Uterus (tissue), 4 donors: ENCODE results near the gene SF3B2. TPM values are rescaled to one million over a fixed set of nuclear protein-coding genes. Genes with fewer than 3 reads are reported as not detected.
"Not testable (repeated sequence)": the region's sequence is repeated elsewhere in the genome, so short reads cannot be mapped to it uniquely, and the experiment has no call there.

Experiments used
- DNase-seq, 2 donors: peaks; one replicate each; pipeline ENCODE4 v3.0.0-alpha.2; 2019 to 2020
- H3K27ac ChIP-seq, 2 donors: fragments of 200-600 bp; sonication (generic); 1 replicate in 1 of 2; 2 replicates in 1 of 2; pipeline ENCODE4 v1.5.1; 2016 to 2018
- H3K27me3 ChIP-seq, 2 donors: fragments of 200-600 bp; sonication (generic); one replicate each; pipeline ENCODE4 v1.5.1; 2018 to 2019; ENCODE audit warnings: control low read depth in 1 of 2
- H3K36me3 ChIP-seq, 2 donors: fragments of 200-600 bp; sonication (generic); one replicate each; pipeline ENCODE4 v1.5.1; 2019; ENCODE audit warnings: control low read depth in 1 of 2
- H3K4me1 ChIP-seq, 2 donors: fragments of 200-600 bp; sonication (generic); one replicate each; pipeline ENCODE4 v1.5.1; 2018 to 2019; ENCODE audit warnings: control low read depth in 1 of 2
- H3K4me3 ChIP-seq, 2 donors: fragments of 200-600 bp; sonication (generic); 1 replicate in 1 of 2; 2 replicates in 1 of 2; pipeline ENCODE4 v1.5.1; 2018 to 2019; ENCODE audit warnings: mild to moderate bottlenecking in 1 of 2
- H3K9me3 ChIP-seq, 2 donors: fragments of 200-600 bp; sonication (generic); one replicate each; pipeline ENCODE4 v1.5.1; 2019; ENCODE audit warnings: control low read depth in 1 of 2
- POLR2A ChIP-seq, 2 donors: fragments of 450-650 bp; IDR thresholded peaks; one replicate each; pipeline ENCODE4 v1.6.1; 2016; ENCODE audit warnings: antibody characterized with exemption in 2 of 2, mild to moderate bottlenecking in 1 of 2, moderate library complexity in 1 of 2
- intact Hi-C: fragments of 100-400 bp; cut with DNase I; formaldehyde crosslinking; loops from one replicate; pipeline ENCODE4 v1.15.1; 2023; ENCODE audit warnings: low total_unique reads
- total RNA-seq, 4 donors: library from RNA; depleted of rRNA in 3 of 4; stranded (reverse); fragments of >200 nt in 3 of 4; gene quantifications; one replicate each; pipeline versions ENCODE4 v1.1.0 to v1.2.4, GENCODE V29; 2014 to 2023
- TF ChIP-seq, protein P1 (sequence below), 4 experiments: fragments of 200-600 bp in 2 of 4; fragments of 450-650 bp in 2 of 4; sonication (generic) in 2 of 4; IDR thresholded peaks; one replicate each; pipeline ENCODE4 v1.5.1; 2016 to 2019; ENCODE audit warnings: antibody characterized with exemption in 4 of 4, mild to moderate bottlenecking in 2 of 4, moderate library complexity in 1 of 4
- donor health status: DM: yes; HTN: yes; CAD: no.

SF3B2 gene
- total RNA-seq, 4 donors from 2014 or later: 59.9 to 195 (median 106) TPM

DNA sequence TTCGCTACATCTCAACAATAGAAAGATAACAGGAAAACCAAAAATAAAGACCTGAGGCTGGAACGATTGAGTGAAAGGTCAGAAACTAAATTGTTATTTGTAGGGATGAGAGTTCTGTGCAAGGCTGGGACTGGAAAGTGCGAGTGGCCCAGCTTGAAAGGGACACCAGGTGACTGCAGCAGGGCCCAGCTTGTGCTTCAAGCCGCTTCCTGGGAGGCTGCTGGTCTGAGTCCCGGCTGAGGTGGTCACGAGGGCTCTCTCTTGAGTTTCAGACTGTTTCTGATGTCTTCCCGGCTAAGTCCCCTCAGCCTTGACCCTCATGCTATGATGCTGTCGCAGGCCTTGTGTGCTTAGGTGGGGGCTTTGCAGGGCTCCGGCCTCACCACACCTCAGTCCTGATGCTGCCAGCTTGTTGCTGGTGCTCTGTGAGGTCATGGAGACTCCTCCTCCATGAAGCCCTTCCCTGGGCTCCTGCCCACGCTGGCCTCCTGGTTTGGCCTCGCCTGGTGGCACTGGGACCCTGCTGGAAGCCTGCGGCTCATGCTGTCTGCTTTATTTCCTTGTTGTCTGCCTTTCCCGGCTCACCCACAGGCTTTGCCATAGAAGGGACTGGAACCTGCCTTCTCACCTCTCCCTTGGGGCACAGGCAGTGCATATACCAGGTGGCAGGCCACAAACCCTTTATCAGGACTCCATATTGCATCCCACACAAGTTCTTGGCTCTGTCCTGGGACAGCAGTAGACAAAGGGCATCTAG is 45.9 kb upstream of the SF3B2 start:
- Histone ChIP-seq H3K4me3 (no peak overlapping the region), H3K36me3 (no peaks in the 10 kb centered on the region), H3K27ac (no peak overlapping the region), H3K27me3 (no peaks in the 10 kb centered on the region), H3K9me3 (no peaks in the 10 kb centered on the region), H3K4me1 (peaks cover 3 to 8% of the 10 kb centered on the region in 2 donors)
- no peak for DNase-seq
- intact Hi-C loops: no loop called here
- TF ChIP-seq, protein P1, sequence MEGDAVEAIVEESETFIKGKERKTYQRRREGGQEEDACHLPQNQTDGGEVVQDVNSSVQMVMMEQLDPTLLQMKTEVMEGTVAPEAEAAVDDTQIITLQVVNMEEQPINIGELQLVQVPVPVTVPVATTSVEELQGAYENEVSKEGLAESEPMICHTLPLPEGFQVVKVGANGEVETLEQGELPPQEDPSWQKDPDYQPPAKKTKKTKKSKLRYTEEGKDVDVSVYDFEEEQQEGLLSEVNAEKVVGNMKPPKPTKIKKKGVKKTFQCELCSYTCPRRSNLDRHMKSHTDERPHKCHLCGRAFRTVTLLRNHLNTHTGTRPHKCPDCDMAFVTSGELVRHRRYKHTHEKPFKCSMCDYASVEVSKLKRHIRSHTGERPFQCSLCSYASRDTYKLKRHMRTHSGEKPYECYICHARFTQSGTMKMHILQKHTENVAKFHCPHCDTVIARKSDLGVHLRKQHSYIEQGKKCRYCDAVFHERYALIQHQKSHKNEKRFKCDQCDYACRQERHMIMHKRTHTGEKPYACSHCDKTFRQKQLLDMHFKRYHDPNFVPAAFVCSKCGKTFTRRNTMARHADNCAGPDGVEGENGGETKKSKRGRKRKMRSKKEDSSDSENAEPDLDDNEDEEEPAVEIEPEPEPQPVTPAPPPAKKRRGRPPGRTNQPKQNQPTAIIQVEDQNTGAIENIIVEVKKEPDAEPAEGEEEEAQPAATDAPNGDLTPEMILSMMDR (IDR thresholded peaks at IDR 0.05): no peak
- no peak for TF ChIP-seq POLR2A (IDR thresholded peaks at IDR 0.05)

DNA sequence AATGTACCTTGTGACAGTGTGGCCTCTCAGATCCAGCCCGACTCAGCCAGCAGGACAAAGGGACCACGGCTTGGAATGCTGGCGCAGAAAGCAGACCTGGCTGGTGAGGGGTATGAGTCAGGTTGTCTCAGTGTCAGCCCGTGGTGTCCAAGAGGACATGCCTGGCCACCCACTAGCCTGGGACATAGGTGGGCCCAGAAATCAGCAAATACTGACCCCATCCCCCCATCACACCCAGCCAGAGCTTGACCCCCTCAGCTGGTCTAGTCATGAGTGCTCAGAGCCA is 45.3 kb upstream of the SF3B2 start:
- Histone ChIP-seq H3K36me3 (no peaks in the 10 kb centered on the region), H3K27ac (no peak overlapping the region), H3K4me1 (peaks cover 3 to 10% of the 10 kb centered on the region in 2 donors), H3K27me3 (no peaks in the 10 kb centered on the region), H3K9me3 (no peaks in the 10 kb centered on the region), H3K4me3 (no peak overlapping the region)
- intact Hi-C loops: no loop called here
- TF ChIP-seq, protein P1 (IDR thresholded peaks at IDR 0.05): no peak
- no peak for TF ChIP-seq POLR2A (IDR thresholded peaks at IDR 0.05)
- no peak for DNase-seq

DNA sequence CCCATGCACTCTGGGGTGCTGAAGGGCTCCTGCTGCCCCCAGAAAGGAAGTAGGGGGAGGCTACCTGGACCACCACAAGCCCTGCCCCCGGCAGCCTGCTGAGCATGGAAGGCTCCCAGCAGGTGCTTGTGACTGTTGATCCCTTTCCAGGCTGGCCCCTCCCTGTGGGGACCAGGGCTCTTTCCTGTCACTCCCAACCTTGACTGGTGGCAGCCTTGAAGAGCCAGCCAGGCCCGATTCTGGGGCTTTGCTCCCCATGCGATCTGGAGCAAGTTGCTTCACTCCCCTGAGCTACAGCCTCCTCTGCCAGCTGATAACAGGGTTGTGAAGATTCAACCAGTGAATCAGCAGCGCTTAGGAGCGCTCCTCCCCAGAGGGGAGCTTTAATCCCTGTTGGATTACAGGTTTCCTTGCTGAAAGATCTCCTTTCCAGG is 44.9 kb upstream of the SF3B2 start:
- no peak overlapping the region for H3K27ac ChIP-seq
- intact Hi-C loops: no loop called here
- no peak for TF ChIP-seq POLR2A (IDR thresholded peaks at IDR 0.05)
- TF ChIP-seq, protein P1 (IDR thresholded peaks at IDR 0.05): no peak

DNA sequence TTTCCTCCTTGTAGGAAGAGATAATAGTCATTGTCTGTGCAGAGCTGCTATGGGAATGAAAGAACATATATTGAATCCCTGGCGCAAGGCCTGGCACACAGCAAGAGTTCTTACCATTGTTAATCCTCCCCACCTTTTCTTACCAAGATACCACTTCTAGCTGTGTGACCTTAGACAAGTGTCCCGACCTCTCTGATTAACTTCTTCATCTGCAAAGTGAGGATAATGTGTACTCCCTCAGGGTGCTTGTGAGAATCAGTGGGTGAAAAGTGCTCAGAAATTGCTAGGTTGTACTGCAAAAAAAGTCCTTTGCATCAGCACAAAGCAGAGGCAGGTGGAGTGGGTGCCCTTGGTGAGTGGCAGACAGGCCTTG is 44.1 kb upstream of the SF3B2 start:
- H3K36me3 ChIP-seq: no peaks in the 10 kb centered on the region
- peaks cover 0 to 9% of the 10 kb centered on the region in 2 donors for H3K27me3 ChIP-seq
- H3K4me1 ChIP-seq: peaks cover 3 to 9% of the 10 kb centered on the region in 2 donors
- no peak for DNase-seq
- TF ChIP-seq, protein P1 (IDR thresholded peaks at IDR 0.05): no peak
- TF ChIP-seq POLR2A (IDR thresholded peaks at IDR 0.05): no peak
- H3K9me3 ChIP-seq: no peaks in the 10 kb centered on the region
- H3K27ac ChIP-seq: no peak overlapping the region
- H3K4me3 ChIP-seq: no peak overlapping the region
- intact Hi-C loops: no loop called here

More for the DNA sequence above, 44.9 kb upstream of the SF3B2 start:
- Histone ChIP-seq H3K4me1 (peaks cover 3 to 13% of the 10 kb centered on the region in 2 donors), H3K9me3 (no peaks in the 10 kb centered on the region), H3K36me3 (no peaks in the 10 kb centered on the region), H3K27me3 (peaks cover 0 to 3% of the 10 kb centered on the region in 2 donors), H3K4me3 (no peak overlapping the region)
- DNase-seq: no peak

DNA sequence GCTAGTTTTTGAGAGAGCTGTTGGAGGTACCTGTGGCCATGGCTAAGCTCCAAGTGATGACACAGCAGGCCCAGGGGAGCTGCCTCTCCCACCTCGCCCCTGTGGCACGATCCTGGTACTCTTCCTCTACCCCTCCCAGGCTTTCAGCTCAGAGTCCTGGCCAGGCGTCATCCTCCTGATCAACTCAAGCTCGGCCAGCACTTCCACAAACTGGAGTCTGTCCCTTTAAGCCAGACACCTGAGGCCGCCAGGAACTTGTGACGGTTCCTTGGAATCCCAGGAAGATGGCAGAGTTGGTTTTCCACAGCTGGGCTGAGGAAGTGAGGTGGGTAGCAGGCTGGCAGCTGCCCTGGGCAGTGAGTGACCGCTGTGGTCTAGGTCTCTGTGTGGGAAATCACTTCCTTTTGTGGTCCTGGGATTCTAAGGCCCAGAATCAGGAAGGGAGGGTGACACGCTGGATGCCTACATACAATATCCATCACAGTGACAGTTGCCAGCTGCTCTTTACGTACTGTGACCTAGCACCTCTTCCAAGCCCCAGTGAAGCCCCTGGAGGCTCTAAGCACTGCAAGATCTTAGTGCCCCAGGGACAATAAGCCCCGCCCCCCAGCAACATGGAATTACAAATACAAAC is 43.6 kb upstream of the SF3B2 start:
- TF ChIP-seq, protein P1 (IDR thresholded peaks at IDR 0.05): no peak
- TF ChIP-seq POLR2A (IDR thresholded peaks at IDR 0.05): no peak
- intact Hi-C loops: no loop called here
- Histone ChIP-seq H3K36me3 (no peaks in the 10 kb centered on the region), H3K27me3 (peaks cover 0 to 14% of the 10 kb centered on the region in 2 donors), H3K27ac (no peak overlapping the region), H3K4me3 (no peak overlapping the region), H3K9me3 (no peaks in the 10 kb centered on the region), H3K4me1 (peaks cover 0 to 4% of the 10 kb centered on the region in 2 donors)
- DNase-seq: no peak

DNA sequence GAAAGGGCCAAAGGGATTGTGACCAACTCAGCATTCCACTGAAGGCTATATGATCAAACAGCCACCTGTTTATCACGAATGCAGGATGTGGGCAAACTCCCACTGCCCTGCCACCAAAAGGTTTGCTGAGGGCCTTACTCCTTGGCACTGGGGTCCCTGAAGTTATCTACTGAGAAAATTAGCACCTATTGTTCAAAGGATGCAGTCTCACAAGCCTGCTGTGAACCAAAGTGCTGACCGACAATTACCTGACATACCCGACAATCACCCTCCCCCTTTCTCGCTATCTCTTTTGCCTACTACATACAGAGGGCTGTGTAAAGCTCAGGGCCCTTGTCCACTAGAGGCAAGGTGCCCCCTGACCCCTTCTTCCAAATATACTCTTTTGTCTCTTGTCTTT is 42.1 kb upstream of the SF3B2 start:
- H3K9me3 ChIP-seq, H3K4me3 ChIP-seq, H3K27ac ChIP-seq, H3K36me3 ChIP-seq, H3K4me1 ChIP-seq, DNase-seq, intact Hi-C loops: not testable (repeated sequence)
- H3K27me3 ChIP-seq: peaks cover 0 to 19% of the 10 kb centered on the region in 2 donors
